NCI-H748 (cell line): ENCODE data around the gene PJA1.

Experiments used
- DNase-seq: peaks from one replicate; lab custom pipeline; 2025; ENCODE audit not compliant: unreplicated experiment; lab: John Stamatoyannopoulos, UW

The PJA1 gene

DNA sequence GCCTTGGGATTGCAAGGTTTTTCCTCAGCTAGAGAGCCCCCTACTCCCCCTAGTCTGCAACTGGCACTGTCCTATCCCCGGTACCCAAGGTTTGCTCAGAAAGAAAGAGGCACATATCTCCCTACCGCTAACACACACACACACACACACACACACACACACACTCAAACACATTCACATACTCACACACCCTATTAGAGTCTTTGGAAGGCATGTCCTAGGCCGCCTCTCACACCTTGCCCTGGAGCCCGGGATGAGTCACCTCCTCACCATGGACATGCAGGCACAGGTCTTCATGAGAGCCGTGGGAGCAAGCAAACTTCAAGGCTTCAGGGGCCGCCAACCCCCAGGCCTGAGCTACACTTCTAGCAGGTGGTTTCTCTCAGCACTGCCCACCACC, 49.2 kb downstream of the PJA1 start:
- no peak for DNase-seq

DNA sequence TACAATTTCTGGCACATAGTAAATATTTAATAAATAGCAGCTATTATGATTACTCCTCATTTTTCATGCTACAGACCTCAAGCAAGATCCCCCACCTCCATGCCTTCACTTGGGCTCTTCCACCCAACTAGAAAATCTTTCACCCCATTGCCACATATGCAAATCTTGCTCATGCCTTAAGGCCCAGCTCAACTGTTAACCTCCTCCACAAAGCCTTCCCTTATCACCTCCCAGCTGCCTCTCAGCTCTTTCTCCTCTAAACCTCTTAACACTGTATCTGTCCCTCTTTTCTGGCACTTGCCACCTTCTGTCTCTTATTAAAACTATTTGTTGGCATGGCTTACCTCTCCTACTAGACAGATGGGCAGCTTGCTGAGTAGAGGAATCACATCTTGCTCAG, 51.5 kb downstream of the PJA1 start:
- no peak for DNase-seq
